ENCODE data around the gene GUCY2D. TPM values are rescaled to one million over a fixed set of nuclear protein-coding genes. Genes with fewer than 3 reads are reported as not detected.

Gene GUCY2D
- polyA plus RNA-seq, 1 donor from 2014 or later = 0.07 TPM

- no peak overlapping the region for H3K4me2 ChIP-seq (ENCODE audit: low read length)
- no peak for TF ChIP-seq TAF1 (IDR thresholded peaks at IDR 0.05; ENCODE audit: low read depth)
- no peak for TF ChIP-seq SMC3 (conservative IDR thresholded peaks at IDR 0.05; ENCODE audit: poor library complexity)
- TF ChIP-seq REST (IDR thresholded peaks at IDR 0.05; ENCODE audit: borderline replicate concordance) = no peak
- no peak for TF ChIP-seq EZH2 (IDR thresholded peaks at IDR 0.05; ENCODE audit: borderline replicate concordance, insufficient read depth, low read length, poor library complexity, severe bottlenecking)
- no peak for TF ChIP-seq MXI1 (conservative IDR thresholded peaks at IDR 0.05; ENCODE audit: poor library complexity, severe bottlenecking)
- TF ChIP-seq RAD21 (conservative IDR thresholded peaks at IDR 0.05) = no peak
- TF ChIP-seq POLR2AphosphoS5 (IDR thresholded peaks at IDR 0.05) = no peak
- TF ChIP-seq EP300 (conservative IDR thresholded peaks at IDR 0.05; ENCODE audit: poor library complexity, severe bottlenecking) = no peak
- TF ChIP-seq, protein P1, sequence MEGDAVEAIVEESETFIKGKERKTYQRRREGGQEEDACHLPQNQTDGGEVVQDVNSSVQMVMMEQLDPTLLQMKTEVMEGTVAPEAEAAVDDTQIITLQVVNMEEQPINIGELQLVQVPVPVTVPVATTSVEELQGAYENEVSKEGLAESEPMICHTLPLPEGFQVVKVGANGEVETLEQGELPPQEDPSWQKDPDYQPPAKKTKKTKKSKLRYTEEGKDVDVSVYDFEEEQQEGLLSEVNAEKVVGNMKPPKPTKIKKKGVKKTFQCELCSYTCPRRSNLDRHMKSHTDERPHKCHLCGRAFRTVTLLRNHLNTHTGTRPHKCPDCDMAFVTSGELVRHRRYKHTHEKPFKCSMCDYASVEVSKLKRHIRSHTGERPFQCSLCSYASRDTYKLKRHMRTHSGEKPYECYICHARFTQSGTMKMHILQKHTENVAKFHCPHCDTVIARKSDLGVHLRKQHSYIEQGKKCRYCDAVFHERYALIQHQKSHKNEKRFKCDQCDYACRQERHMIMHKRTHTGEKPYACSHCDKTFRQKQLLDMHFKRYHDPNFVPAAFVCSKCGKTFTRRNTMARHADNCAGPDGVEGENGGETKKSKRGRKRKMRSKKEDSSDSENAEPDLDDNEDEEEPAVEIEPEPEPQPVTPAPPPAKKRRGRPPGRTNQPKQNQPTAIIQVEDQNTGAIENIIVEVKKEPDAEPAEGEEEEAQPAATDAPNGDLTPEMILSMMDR (IDR thresholded peaks at IDR 0.05; ENCODE audit: poor library complexity, severe bottlenecking) = no peak
Observed at GRCh38 chr17:8064561-8065019, 62.2 kb downstream of the GUCY2D start.

DNA sequence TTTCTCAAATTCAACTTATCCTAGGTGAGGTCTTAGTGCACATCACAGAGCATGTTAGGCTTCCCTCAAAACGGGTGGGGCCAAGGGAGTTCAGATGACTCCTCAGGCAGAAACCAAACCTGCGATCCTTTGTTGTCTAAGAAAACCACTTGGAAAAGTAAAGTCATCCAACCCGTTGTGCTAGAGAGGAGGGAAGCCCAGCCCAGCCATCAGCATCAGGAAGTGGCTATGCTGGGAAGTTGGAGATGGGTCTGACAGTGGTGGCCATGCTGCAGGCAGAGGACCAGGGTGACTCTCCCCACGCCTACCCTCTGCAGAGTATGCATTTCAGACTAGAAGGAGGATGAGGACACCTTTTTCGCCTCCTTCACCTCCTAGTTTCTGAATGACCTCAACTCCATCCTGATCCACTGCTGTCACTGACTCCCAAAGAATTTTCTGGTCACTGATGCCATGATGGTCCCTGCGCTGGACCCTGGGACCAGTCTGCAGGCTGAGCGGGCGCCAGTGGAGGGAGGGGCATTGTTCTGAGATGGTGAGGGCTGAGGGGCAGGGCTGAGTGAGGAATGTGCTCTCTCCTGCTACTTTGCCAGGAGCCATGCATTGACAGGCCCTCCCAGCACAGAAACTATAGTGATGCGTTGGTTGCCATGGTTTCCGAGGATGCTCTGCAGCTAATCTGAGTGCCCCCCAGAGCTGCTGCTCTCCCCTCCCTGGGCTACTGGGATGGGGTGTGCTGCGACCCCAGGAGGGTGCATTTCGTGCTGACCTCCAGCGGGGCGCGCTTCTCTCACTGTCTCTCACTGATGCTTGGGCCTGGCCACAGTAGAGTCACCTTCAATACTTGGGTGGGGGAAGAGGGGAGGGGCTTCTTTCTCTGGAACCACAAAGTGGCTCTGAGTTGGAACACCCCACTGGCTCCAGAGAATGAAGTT is 64.7 kb downstream of the GUCY2D start:
- no peaks in the 10 kb centered on the region for H4K20me1 ChIP-seq (ENCODE audit: insufficient read depth)
- H2AFZ ChIP-seq (ENCODE audit: low read depth, low read length) = no peak overlapping the region
- no peak overlapping the region for H3K4me2 ChIP-seq (ENCODE audit: low read length)
- H3K4me3 ChIP-seq (ENCODE audit: low read length) = no peak overlapping the region
- H3K9me3 ChIP-seq (ENCODE audit: low read length) = no peaks in the 10 kb centered on the region
- peaks cover 56% of the 10 kb centered on the region for H3K27me3 ChIP-seq (ENCODE audit: insufficient read depth, low read depth, low read length)
- no peaks in the 10 kb centered on the region for H3K9me2 ChIP-seq (ENCODE audit: insufficient read depth, low read length)
- TF ChIP-seq TAF1 (IDR thresholded peaks at IDR 0.05; ENCODE audit: low read depth) (no peak), POLR2AphosphoS5 (IDR thresholded peaks at IDR 0.05) (no peak)
- no peaks in the 10 kb centered on the region for H3K79me2 ChIP-seq (replicated peaks; ENCODE audit: insufficient read depth, low read length)
- no peaks in the 10 kb centered on the region for H3F3A ChIP-seq (ENCODE audit: insufficient read depth, low read length, poor library complexity, severe bottlenecking)
- H3K27ac ChIP-seq (ENCODE audit: low read length) = no peak overlapping the region
- H3K36me3 ChIP-seq (ENCODE audit: insufficient read depth, low read length) = no peaks in the 10 kb centered on the region
- no peak overlapping the region for H3K9ac ChIP-seq (ENCODE audit: low read length)

More at GRCh38 chr17:8064561-8065019, 62.2 kb downstream of the GUCY2D start:
- Histone ChIP-seq H3K27ac (ENCODE audit: low read length) (no peak overlapping the region), H3K79me2 (replicated peaks; ENCODE audit: insufficient read depth, low read length) (no peaks in the 10 kb centered on the region), H3K9ac (ENCODE audit: low read length) (no peak overlapping the region), H4K20me1 (ENCODE audit: insufficient read depth) (no peaks in the 10 kb centered on the region), H3K9me2 (ENCODE audit: insufficient read depth, low read length) (no peaks in the 10 kb centered on the region), H3K27me3 (ENCODE audit: insufficient read depth, low read depth, low read length) (peaks cover 60% of the 10 kb centered on the region), H3K36me3 (ENCODE audit: insufficient read depth, low read length) (no peaks in the 10 kb centered on the region), H3K9me3 (ENCODE audit: low read length) (no peaks in the 10 kb centered on the region), H3K4me3 (ENCODE audit: low read length) (no peak overlapping the region), H3F3A (ENCODE audit: insufficient read depth, low read length, poor library complexity, severe bottlenecking) (no peaks in the 10 kb centered on the region), H2AFZ (ENCODE audit: low read depth, low read length) (no peak overlapping the region)

Data from neural cell (in vitro differentiated cells).